Measurements from ENCODE around the gene CDC45. TPM values are rescaled to one million over a fixed set of nuclear protein-coding genes. Genes with fewer than 3 reads are reported as not detected.

Gene CDC45
- total and polyA plus RNA-seq, 12 donors, result 0.87 to 7.7 (median 1.4) TPM; not detected in 1

DNA sequence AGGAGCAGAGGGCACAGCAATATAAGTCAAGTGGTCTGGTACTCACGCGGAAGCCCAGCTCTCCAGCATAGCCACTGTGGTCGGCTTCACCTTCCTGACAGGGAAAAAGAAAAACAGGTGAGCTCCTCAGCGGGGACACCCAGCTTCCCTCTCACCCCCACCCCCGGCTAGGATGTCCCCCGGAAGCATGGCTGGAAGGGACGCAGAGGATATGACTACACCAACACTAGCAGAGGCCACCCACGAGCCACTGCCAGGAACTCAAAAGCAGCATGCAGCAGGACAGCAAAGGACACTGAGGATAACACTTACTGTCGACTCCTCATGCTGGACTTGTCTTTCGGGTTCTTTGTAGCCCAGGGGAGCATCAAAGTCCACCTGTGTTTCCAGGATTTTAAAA, 23.2 kb upstream of the CDC45 start:
- Histone ChIP-seq H3K27me3 (no peaks in the 10 kb centered on the region), H3K36me3 (replicated peaks in 1 of 2) (peaks cover 0 to 79% of the 10 kb centered on the region in 2 donors), H3K4me1 (replicated peaks in 1 of 2) (no peaks in the 10 kb centered on the region), H3K27ac (no peak overlapping the region), H3K9me3 (replicated peaks in 1 of 3) (no peaks in the 10 kb centered on the region), H3K4me3 (no peak overlapping the region)
- intact Hi-C loops (cut with DNase I), result no loop called here
- no peak for DNase-seq
- TF ChIP-seq POLR2A (IDR thresholded peaks at IDR 0.05) (no peak), CTCF (IDR thresholded peaks at IDR 0.05) (no peak)
- 93 to 97% (median 95%) methylated on average over 9 to 10 of the region's 10 CpGs for WGBS, 4 donors

GRCh38 chr22:19457828-19458428, 21.8 kb upstream of the CDC45 start:
- 84 to 98% (median 93%) methylated on average over 6 to 8 of the region's 8 CpGs for WGBS, 4 donors
- Histone ChIP-seq H3K9me3 (replicated peaks in 1 of 3) (no peaks in the 10 kb centered on the region), H3K27me3 (no peaks in the 10 kb centered on the region), H3K36me3 (replicated peaks in 1 of 2) (peaks cover 0 to 77% of the 10 kb centered on the region in 2 donors), H3K27ac (no peak overlapping the region), H3K4me3 (no peak overlapping the region), H3K4me1 (replicated peaks in 1 of 2) (no peaks in the 10 kb centered on the region)
- intact Hi-C loops (cut with DNase I), result no loop called here
- no peak for TF ChIP-seq POLR2A (IDR thresholded peaks at IDR 0.05)
- no peak for TF ChIP-seq CTCF (IDR thresholded peaks at IDR 0.05)
- no peak for DNase-seq

GRCh38 chr22:19460036-19460435, 19.7 kb upstream of the CDC45 start:
- intact Hi-C loops (cut with DNase I), result no loop called here
- no peak for DNase-seq
- H3K4me1 ChIP-seq (replicated peaks in 1 of 2), result no peaks in the 10 kb centered on the region
- peaks cover 0 to 77% of the 10 kb centered on the region in 2 donors for H3K36me3 ChIP-seq (replicated peaks in 1 of 2)
- no peak overlapping the region for H3K27ac ChIP-seq
- no peaks in the 10 kb centered on the region for H3K27me3 ChIP-seq
- TF ChIP-seq CTCF (IDR thresholded peaks at IDR 0.05), result no peak
- TF ChIP-seq POLR2A (IDR thresholded peaks at IDR 0.05), result no peak
- WGBS, 4 donors, result 67 to 82% (median 80%) methylated on average over 2 of the region's 2 CpGs
- H3K9me3 ChIP-seq (replicated peaks in 1 of 3), result no peaks in the 10 kb centered on the region
- H3K4me3 ChIP-seq, result no peak overlapping the region

DNA sequence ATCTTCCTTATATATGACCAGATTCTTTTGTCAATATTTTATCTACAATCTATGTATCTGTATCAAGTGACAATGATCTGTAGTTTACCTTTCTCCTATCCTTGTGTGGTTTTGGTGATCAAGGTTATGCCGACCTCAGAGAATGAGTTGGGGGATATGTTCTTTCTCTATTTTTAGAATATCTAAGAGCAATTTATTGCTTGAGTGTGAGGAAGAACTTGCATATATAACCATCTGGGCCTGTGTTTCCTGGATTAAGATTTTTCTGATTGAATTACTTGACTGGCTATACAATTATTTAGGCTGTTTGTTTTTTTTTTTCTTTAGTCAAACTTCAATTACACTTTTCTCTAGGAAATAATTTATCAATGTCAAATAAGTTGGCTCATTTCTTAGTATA, 18.2 kb upstream of the CDC45 start:
- Histone ChIP-seq H3K9me3 (replicated peaks in 1 of 3) (no peaks in the 10 kb centered on the region), H3K36me3 (replicated peaks in 1 of 2) (peaks cover 0 to 77% of the 10 kb centered on the region in 2 donors), H3K4me3 (no peak overlapping the region), H3K27ac (no peak overlapping the region), H3K4me1 (replicated peaks in 1 of 2) (no peaks in the 10 kb centered on the region), H3K27me3 (no peaks in the 10 kb centered on the region)
- TF ChIP-seq CTCF (IDR thresholded peaks at IDR 0.05) (no peak), POLR2A (IDR thresholded peaks at IDR 0.05) (no peak)
- intact Hi-C loops (cut with DNase I), result no loop called here
- DNase-seq, result no peak
- WGBS, 4 donors, result 73 to 94% (median 90%) methylated on average over 1 of the region's 1 CpG

Data from adrenal gland (tissue), 12 donors.